Activated CD4-positive, alpha-beta T cell treated with anti-CD3 and anti-CD28 coated beads for 36 hours (primary cell): ENCODE measurements around the gene S1PR2. TPM values are rescaled to one million over a fixed set of nuclear protein-coding genes. Genes with fewer than 3 reads are reported as not detected.
A peak's percentile ranks its signal among the peaks of the same experiment; 100 is the strongest.
"Not testable (repeated sequence)": the region's sequence is repeated elsewhere in the genome, so short reads cannot be mapped to it uniquely, and the experiment has no call there.

Experiments used
- ATAC-seq: fragments of 200-7000 bp; cut with Tn5 transposase; one replicate; pipeline ENCODE4 v1.10.0; 2021; ENCODE audit warnings: mild to moderate bottlenecking, moderate library complexity
- CTCF ChIA-PET: fragments of 350-600 bp; sonication (Branson Sonifier 250); formaldehyde crosslinking; loops from one replicate; lab custom pipeline; 2021; ENCODE audit warnings: antibody characterized with exemption; lab: Charles Lee
- POLR2A ChIA-PET: fragments of 350-600 bp; sonication (Branson Sonifier 250); formaldehyde crosslinking; loops from one replicate; lab custom pipeline; 2021; ENCODE audit warnings: antibody characterized with exemption, inconsistent platforms; lab: Charles Lee
- DNase-seq: peaks from one replicate; pipeline ENCODE4 v3.0.0-alpha.2; 2020
- H3K27ac Mint-ChIP-seq: one replicate; pipeline ENCODE4 v1.8.0; 2021; ENCODE audit warnings: mixed read lengths
- H3K27me3 Mint-ChIP-seq: one replicate; pipeline ENCODE4 v1.8.0; 2021; ENCODE audit warnings: mixed read lengths
- H3K36me3 Mint-ChIP-seq: one replicate; pipeline ENCODE4 v1.8.0; 2021; ENCODE audit warnings: low read depth, mixed read lengths
- H3K4me1 Mint-ChIP-seq: one replicate; pipeline ENCODE4 v1.8.0; 2021; ENCODE audit warnings: mixed read lengths
- H3K4me3 Mint-ChIP-seq: one replicate; pipeline ENCODE4 v1.8.0; 2021; ENCODE audit warnings: mild to moderate bottlenecking, moderate library complexity, mixed read lengths
- H3K9me3 Mint-ChIP-seq: one replicate; pipeline ENCODE4 v1.8.0; 2021; ENCODE audit warnings: low read depth, mixed read lengths
- intact Hi-C, 2 experiments: fragments of 100-400 bp; cut with DNase I in 1 of 2; cut with micrococcal nuclease in 1 of 2; formaldehyde crosslinking; loops; one replicate each; pipeline versions ENCODE4 v1.14.2 to v1.15.1; 2022 to 2024; cut with DNase I, micrococcal nuclease
- total RNA-seq, 2 experiments: library from RNA; stranded (reverse); gene quantifications; one replicate each; pipeline ENCODE4 v1.2.3, GENCODE V29; 2021

Gene S1PR2
- total RNA-seq, 2 experiments from 2014 or later, result 8.1 to 9.0 TPM

DNA sequence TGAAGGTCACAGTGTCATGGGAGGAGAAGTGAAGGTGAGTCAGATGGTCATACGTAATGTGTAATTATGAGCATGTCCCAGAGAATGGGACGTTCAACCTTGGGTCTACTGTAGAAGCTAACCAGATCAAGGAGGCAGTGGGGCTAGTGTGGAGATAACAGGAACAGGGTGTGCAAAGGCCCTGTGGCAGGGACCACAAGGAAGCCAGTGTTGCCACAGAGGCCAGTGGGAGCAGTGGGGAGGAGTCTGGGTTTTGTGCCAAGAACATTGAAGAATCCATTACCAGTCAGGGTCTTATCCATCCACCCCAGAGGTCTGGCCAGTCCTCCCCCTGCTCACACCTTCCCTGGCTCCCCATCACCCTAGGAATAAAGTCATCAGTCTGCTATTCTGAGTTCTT is 24.2 kb upstream of the S1PR2 start:
- no peak for DNase-seq
- ATAC-seq, result no peak
- ChIA-PET CTCF (interaction anchor here (0.7 kb wide), 1 partner anchor 218 kb away, joined by 4 read pairs; no protein-coding TSS in a partner anchor), POLR2A (no interaction called here)
- intact Hi-C loops, result loop anchor here (5.0 to 10.0 kb wide), 2 partner anchors 77 to 1119 kb away; partner anchors contain the start of genes RAVER1 (in 1 of the 2) and SWSAP1 (in 1 of the 2)
- peaks cover 64% of the 10 kb centered on the region for H3K36me3 Mint-ChIP-seq
- H3K9me3 Mint-ChIP-seq, result no peaks in the 10 kb centered on the region
- H3K4me3 Mint-ChIP-seq, result no peak overlapping the region
- peaks cover 35% of the 10 kb centered on the region for H3K4me1 Mint-ChIP-seq
- no peaks in the 10 kb centered on the region for H3K27me3 Mint-ChIP-seq
- peak overlapping the region; percentile 35 for H3K27ac Mint-ChIP-seq

DNA sequence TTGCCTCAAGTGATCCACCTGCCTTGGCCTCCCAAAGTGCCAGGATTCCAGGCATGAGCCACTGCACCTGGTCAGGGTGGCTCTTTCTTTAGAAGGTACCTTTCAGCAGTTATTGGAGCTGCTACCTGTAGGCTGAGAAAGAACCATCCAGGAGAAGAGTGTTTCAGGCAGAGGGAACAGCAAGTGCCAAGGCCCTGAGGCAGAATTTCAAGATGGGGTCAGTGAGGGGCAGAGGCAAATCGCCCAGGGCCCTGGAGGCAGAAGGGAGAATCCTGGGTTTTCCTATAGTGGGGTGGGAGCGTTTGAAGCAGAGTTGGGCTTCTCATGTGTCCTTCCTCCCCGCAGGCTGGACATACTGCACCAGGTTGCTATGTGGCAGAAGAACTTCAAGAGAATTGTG is 23.1 kb upstream of the S1PR2 start:
- intact Hi-C loops, result loop anchor here (5.0 to 10.0 kb wide), 3 partner anchors 147 to 1121 kb away; partner anchors contain the start of genes CDKN2D (in 1 of the 2), KRI1 (in 1 of the 2), PPAN (in 1 of the 2) and SWSAP1 (in 1 of the 2)
- H3K27ac Mint-ChIP-seq, result no peak overlapping the region
- POLR2A ChIA-PET, result interaction anchor here (0.7 kb wide), 1 partner anchor 14 kb away, joined by 3 read pairs; no protein-coding TSS in a partner anchor
- H3K36me3 Mint-ChIP-seq, result peaks cover 57% of the 10 kb centered on the region
- DNase-seq, result no peak
- H3K4me1 Mint-ChIP-seq, result peaks cover 25% of the 10 kb centered on the region
- H3K9me3 Mint-ChIP-seq, result no peaks in the 10 kb centered on the region
- ATAC-seq, result no peak
- no peaks in the 10 kb centered on the region for H3K27me3 Mint-ChIP-seq
- H3K4me3 Mint-ChIP-seq, result peak overlapping the region; percentile 97
- CTCF ChIA-PET, result interaction anchor here (0.6 to 1.4 kb wide), 4 partner anchors 35 to 136 kb away, joined by 3 to 4 read pairs (median 3); partner anchors contain the start of gene ICAM5

DNA sequence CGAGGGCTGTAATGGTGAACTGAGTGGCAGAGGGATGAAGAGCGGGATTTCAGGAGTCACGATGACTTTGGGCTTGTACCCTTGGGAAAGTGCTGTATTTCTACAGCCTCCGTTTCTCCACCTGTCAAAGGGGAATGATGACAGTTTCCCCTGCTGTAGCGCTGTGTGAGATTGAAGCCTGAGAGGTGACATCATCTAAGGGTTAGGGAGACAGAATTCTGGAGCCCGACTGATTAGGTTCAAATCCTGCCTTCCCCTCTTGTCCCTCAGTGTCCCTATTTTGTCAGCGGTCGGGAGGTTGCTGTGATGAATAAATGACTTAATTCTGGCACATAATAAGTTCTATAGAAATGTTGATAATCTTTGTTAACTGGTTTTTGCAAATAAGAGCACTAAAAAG is 21.6 kb upstream of the S1PR2 start:
- Mint-ChIP-seq H3K36me3 (peaks cover 42% of the 10 kb centered on the region), H3K4me1 (peaks cover 18% of the 10 kb centered on the region), H3K27ac (peak overlapping the region; percentile 97), H3K4me3 (peak overlapping the region; percentile 97), H3K27me3 (no peaks in the 10 kb centered on the region), H3K9me3 (no peaks in the 10 kb centered on the region)
- ATAC-seq (no peak), DNase-seq (no peak)
- POLR2A ChIA-PET, result interaction anchor here (0.7 kb wide), 1 partner anchor 19 kb away, joined by 3 read pairs; no protein-coding TSS in a partner anchor
- CTCF ChIA-PET, result no interaction called here
- intact Hi-C loops, result loop anchor here (1.0 to 10.0 kb wide), 5 partner anchors 145 to 1122 kb away; partner anchors contain the start of genes CDC37 (in 1 of the 2), CDKN2D (in 1 of the 2), ILF3 (in 1 of the 2) and KRI1 (in 1 of the 2)

DNA sequence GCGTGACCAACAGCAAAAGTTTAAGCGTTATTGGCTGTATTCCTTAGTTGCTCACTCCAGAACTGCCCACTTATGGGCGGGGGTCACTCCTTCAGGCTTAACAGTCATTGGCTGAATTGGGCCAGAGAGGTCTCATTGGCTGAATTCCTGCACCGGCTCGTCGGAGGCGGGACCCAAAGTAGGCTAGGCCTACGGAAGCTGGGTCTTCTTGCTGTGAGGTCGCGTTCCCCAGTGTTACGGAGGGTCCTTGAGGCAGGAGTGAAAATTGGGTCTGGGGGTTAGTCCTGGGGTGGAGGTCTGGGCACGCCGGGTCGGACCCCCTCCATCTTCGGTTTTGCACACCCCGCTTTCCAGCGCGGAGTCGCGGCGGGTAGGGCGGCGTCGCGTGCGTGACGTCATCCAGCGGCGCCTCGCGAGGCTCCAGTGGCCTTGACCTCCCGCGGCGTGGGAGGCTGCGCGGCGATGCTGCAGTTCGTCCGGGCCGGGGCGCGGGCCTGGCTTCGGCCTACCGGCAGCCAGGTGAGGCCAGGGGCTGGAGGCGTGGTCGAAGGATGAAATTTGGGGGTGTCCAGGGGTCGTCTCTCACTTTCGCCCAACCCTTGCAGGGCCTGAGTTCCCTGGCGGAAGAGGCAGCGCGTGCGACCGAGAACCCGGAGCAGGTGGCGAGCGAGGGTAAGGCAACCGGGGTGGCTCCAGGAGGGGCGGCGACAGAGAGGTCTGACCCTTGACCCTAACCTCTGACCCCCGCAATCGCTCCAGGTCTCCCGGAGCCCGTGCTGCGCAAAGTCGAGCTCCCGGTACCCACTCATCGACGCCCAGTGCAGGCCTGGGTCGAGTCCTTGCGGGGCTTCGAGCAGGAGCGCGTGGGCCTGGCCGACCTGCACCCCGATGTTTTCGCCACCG is 20.9 kb upstream of the S1PR2 start, which contains the start of gene MRPL4:
MRPL4 (plus strand) TSS at position 423 of the 903 bp plus-strand sequence; CDS start at position 463, 40 bp downstream.
- peak; percentile 99 for ATAC-seq
- Mint-ChIP-seq H3K27ac (peak within 1 kb of the TSS; percentile 97), H3K36me3 (peaks cover 35% of the 10 kb centered on the region), H3K4me3 (peak within 1 kb of the TSS; percentile 97), H3K27me3 (no peaks in the 10 kb centered on the region), H3K9me3 (no peaks in the 10 kb centered on the region), H3K4me1 (peaks cover 18% of the 10 kb centered on the region)
- ChIA-PET POLR2A (interaction anchor here (0.6 to 0.7 kb wide), 2 partner anchors 58 to 143 kb away, joined by 4 to 5 read pairs; no protein-coding TSS in a partner anchor), CTCF (interaction anchor here (0.6 to 2.9 kb wide), 4 partner anchors 8 to 170 kb away, joined by 3 to 19 read pairs (median 10); no protein-coding TSS in a partner anchor)
- DNase-seq, result peak; percentile 97
- intact Hi-C loops, result loop anchor here (1.0 to 10.0 kb wide), 13 partner anchors 21 to 1123 kb away; partner anchors contain the start of genes CDC37 (in 1 of the 2), CDKN2D (in 1 of the 2), DNMT1 (in 1 of the 2) and ILF3 (in 1 of the 2)

DNA sequence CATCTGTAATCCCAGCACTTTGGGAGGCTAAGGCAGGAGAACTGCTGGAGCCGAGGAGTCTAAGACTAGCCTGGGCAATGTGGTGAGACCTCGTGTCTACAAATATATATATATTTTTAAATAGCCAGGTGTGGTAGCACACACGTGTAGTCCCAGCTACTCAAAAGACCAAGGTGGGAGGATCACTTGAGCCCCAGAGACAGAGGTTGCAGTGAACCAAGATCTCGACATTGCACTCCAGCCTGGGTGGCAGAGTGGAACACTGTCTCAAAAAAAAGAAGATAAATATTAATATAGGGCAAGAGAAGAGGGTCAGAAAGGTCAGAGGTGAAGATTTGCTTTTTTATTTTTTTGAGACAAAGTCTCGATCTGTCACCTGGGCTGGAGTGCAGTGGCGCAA is 15.4 kb upstream of the S1PR2 start:
- intact Hi-C loops, result no loop called here
- no peaks in the 10 kb centered on the region for H3K9me3 Mint-ChIP-seq
- ChIA-PET CTCF (interaction anchor here (0.6 to 1.0 kb wide), 3 partner anchors 23 to 142 kb away, joined by 3 to 5 read pairs (median 4); no protein-coding TSS in a partner anchor), POLR2A (no interaction called here)
- no peaks in the 10 kb centered on the region for H3K27me3 Mint-ChIP-seq
- DNase-seq, result no peak
- H3K4me1 Mint-ChIP-seq, result peaks cover 5% of the 10 kb centered on the region
- no peak for ATAC-seq
- no peak overlapping the region for H3K27ac Mint-ChIP-seq
- H3K36me3 Mint-ChIP-seq, result no peaks in the 10 kb centered on the region
- no peak overlapping the region for H3K4me3 Mint-ChIP-seq

DNA sequence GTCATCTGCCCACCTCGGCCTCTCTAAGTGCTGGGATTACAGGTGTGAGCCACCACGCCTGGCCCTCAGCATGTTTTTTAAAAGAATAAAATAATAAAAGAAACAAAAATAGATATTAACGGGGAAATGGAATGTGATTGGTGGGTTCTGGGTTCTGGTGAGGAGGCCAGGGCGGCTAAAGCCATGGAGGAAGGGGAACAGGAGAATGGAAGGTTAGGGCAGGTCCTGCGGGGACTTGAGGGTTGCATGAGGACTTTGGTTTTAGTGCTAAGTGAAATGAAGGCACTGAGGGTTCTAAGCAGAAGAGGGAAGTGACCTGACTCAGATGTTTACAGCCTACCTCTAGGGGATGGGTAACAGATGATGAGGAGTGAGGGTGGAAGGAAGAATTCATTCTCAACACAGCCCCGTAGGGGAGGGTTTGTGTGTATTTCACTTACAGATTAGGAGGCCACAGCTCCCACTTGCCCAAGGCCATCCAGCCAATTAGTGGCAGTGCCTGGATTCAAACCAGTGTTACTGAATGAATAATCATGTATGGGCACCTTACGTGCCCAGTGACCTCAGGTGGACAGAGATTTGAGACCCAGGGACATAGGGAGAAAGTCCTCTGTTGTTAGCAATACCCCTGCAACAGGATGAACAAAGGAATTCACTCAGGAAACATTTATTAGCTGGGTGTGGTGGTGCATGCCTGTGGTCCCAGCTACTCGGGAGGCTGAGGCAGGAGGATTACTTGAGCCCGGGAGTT is 14.2 kb upstream of the S1PR2 start:
- CTCF ChIA-PET, result interaction anchor here (0.8 to 1.3 kb wide), 3 partner anchors 22 to 143 kb away, joined by 3 to 5 read pairs (median 4); no protein-coding TSS in a partner anchor
- Mint-ChIP-seq H3K36me3 (no peaks in the 10 kb centered on the region), H3K27ac (no peak overlapping the region), H3K4me1 (no peaks in the 10 kb centered on the region), H3K9me3 (no peaks in the 10 kb centered on the region), H3K27me3 (no peaks in the 10 kb centered on the region), H3K4me3 (no peak overlapping the region)
- ATAC-seq, result no peak
- intact Hi-C loops, result no loop called here
- no peak for DNase-seq
- POLR2A ChIA-PET, result no interaction called here

DNA sequence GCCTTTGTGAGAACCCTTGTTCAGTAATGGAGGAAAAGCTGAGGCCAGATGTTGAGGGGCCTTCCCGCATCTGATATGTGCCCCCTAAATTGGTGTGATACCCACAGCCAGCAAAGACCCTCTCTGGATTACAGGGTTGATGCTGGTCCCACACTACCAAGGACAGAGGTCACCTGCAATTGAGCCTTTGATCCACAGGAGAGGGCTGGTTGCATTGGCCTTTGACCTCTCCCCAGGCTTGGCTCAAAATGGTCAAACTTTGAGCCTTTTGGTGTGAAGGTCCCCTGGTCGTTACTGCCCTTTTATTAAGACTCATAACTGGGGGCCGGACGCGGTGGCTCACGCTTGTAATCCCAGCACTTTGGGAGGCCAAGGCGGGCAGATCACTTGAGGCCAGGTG is 12.5 kb upstream of the S1PR2 start:
- no peaks in the 10 kb centered on the region for H3K36me3 Mint-ChIP-seq
- ChIA-PET CTCF (interaction anchor here (1.2 kb wide), 1 partner anchor 18 kb away, joined by 4 read pairs; no protein-coding TSS in a partner anchor), POLR2A (no interaction called here)
- H3K27ac Mint-ChIP-seq, result no peak overlapping the region
- H3K4me3 Mint-ChIP-seq, result no peak overlapping the region
- H3K9me3 Mint-ChIP-seq, result no peaks in the 10 kb centered on the region
- intact Hi-C loops, result no loop called here
- H3K27me3 Mint-ChIP-seq, result no peaks in the 10 kb centered on the region
- DNase-seq, result no peak
- H3K4me1 Mint-ChIP-seq, result no peaks in the 10 kb centered on the region
- ATAC-seq, result no peak

DNA sequence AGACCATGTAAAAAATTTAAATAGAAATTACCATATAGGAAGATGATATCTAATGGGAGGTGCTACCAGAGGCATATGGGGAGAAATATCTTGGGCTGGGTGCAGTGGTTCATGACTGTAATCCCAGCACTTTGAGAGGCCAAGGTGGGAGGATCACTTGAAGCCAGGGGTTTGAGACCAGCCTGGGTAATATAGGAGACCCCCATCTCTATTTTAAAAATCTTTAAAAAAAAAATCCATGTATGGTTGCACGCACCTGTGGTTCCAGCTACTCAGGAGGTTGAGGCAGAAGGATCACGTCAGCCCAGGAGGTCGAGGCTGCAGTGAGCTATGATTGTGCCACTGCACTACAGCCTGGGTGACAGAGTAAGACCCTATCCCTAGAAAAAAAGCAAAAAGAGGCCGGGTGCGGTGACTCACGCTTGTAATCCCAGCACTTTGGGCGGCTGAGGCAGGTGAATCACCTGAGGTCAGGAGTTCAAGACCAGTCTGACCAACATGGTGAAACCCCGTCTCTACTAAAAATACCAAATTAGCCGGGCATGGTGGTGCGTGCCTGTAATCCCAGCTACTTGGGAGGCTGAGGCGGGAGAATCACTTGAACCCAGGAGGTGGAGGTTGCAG is 10.8 kb upstream of the S1PR2 start:
- CTCF ChIA-PET, result interaction anchor here (1.0 kb wide), 1 partner anchor 34 kb away, joined by 3 read pairs; no protein-coding TSS in a partner anchor
- POLR2A ChIA-PET, result interaction anchor here (0.5 to 0.6 kb wide), 2 partner anchors 89 to 161 kb away, joined by 4 to 7 read pairs; partner anchors contain the start of gene CDC37

DNA sequence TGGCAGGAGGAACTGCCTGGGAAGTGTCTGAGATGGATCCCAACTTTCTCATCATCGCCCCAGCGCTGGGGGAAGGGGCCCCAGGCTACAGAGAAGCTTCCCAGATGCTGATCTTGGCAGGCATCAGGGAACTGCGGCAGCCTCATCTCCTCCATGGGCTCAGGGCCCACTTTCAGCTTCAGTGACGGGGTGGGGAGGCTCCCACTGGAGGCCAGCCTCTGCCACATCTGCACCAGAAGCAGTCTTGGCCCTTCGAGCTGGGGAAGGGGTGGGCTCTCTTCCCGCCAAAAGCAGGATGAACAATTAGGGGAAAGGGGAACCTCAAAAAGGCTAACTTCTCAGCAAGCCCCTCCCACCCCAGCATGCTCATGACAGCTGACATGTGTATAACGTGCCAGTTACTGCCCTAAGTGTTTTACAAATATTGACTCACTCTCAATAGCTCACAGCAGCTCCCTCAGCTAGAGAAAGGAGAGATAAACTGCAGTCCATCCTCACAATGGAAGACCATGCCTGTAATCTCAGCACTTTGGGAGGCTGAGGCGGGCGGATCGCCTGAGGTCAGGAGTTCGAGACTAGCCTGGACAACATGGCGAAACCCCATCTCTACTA is 7.1 kb upstream of the S1PR2 start:
- ATAC-seq (peak; percentile 28), DNase-seq (no peak)
- intact Hi-C loops, result no loop called here
- Mint-ChIP-seq H3K27ac (no peak overlapping the region), H3K4me3 (no peak overlapping the region), H3K4me1 (peaks cover 14% of the 10 kb centered on the region), H3K9me3 (peaks cover 2% of the 10 kb centered on the region), H3K36me3 (peaks cover 3% of the 10 kb centered on the region), H3K27me3 (no peaks in the 10 kb centered on the region)
- ChIA-PET CTCF (interaction anchor here (1.0 to 1.2 kb wide), 2 partner anchors 10 to 12 kb away, joined by 3 to 4 read pairs; no protein-coding TSS in a partner anchor), POLR2A (interaction anchor here (0.5 kb wide), 1 partner anchor 138 kb away, joined by 3 read pairs; no protein-coding TSS in a partner anchor)

More for the DNA sequence above, 10.8 kb upstream of the S1PR2 start:
- intact Hi-C loops, DNase-seq, H3K36me3 Mint-ChIP-seq, H3K4me3 Mint-ChIP-seq, H3K9me3 Mint-ChIP-seq, ATAC-seq, H3K27me3 Mint-ChIP-seq, H3K27ac Mint-ChIP-seq, H3K4me1 Mint-ChIP-seq: not testable (repeated sequence)

DNA sequence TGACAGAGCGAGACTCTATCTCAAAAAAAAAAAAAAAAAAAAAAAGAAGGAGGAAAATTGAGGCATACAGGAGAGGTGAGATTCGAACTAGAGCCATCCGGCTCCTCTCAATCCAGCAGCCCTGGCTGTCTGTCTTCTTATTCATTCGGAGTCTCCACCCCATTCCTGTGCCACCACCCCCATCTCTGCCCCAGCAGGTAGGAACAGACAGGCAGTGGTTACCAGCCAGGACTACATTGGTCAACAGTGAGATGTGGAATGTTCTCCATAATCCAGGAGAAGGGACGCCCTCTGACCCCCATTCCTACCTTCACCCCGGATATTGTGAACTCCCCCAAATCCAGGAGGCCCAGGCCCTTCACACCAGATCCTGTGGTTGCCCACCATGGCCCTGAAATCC is 6.6 kb upstream of the S1PR2 start:
- H3K27me3 Mint-ChIP-seq, result no peaks in the 10 kb centered on the region
- no peak for DNase-seq
- intact Hi-C loops, result no loop called here
- H3K36me3 Mint-ChIP-seq, result peaks cover 3% of the 10 kb centered on the region
- H3K4me3 Mint-ChIP-seq, result no peak overlapping the region
- no peak overlapping the region for H3K27ac Mint-ChIP-seq
- H3K4me1 Mint-ChIP-seq, result peaks cover 14% of the 10 kb centered on the region
- ChIA-PET CTCF (interaction anchor here (1.0 kb wide), 1 partner anchor 9 kb away, joined by 3 read pairs; no protein-coding TSS in a partner anchor), POLR2A (no interaction called here)
- no peak for ATAC-seq
- H3K9me3 Mint-ChIP-seq, result peaks cover 2% of the 10 kb centered on the region
